MG63 (cell line): Measurements from ENCODE around the gene F2R. TPM values are rescaled to one million over a fixed set of nuclear protein-coding genes. Genes with fewer than 3 reads are reported as not detected.
"Not testable (repeated sequence)": the region's sequence is repeated elsewhere in the genome, so short reads cannot be mapped to it uniquely, and the experiment has no call there.

ENCODE experiments used
- DNase-seq: peaks from one replicate; pipeline ENCODE4 v3.0.0-alpha.2; 2020
- H3K27me3 ChIP-seq: fragments of 250-450 bp; sonication (Bioruptor Pico); 2 replicates; pipeline ENCODE4 v1.5.1; 2020; ENCODE audit warnings: mild to moderate bottlenecking, moderate library complexity
- H3K36me3 ChIP-seq: fragments of 250-450 bp; sonication (Bioruptor Pico); 2 replicates; pipeline ENCODE4 v1.5.1; 2020; ENCODE audit warnings: mild to moderate bottlenecking, moderate library complexity
- H3K4me3 ChIP-seq: fragments of 250-450 bp; sonication (Bioruptor Pico); 2 replicates; pipeline ENCODE4 v1.5.1; 2020; ENCODE audit warnings: mild to moderate bottlenecking, moderate library complexity
- H3K9me3 ChIP-seq: fragments of 250-450 bp; sonication (Bioruptor Pico); 2 replicates; pipeline ENCODE4 v1.5.1; 2020; ENCODE audit warnings: mild to moderate bottlenecking, moderate library complexity
- total RNA-seq: library from RNA; depleted of rRNA; stranded (reverse); fragments of >200 nt; shearing (Covaris generic); gene quantifications from 2 replicates; pipeline ENCODE4 v1.2.3, GENCODE V29; 2014; ENCODE audit warnings: low replicate concordance; rRNA removed

F2R gene
- 12.5 and 13.4 TPM in 2 replicates for total RNA-seq

DNA sequence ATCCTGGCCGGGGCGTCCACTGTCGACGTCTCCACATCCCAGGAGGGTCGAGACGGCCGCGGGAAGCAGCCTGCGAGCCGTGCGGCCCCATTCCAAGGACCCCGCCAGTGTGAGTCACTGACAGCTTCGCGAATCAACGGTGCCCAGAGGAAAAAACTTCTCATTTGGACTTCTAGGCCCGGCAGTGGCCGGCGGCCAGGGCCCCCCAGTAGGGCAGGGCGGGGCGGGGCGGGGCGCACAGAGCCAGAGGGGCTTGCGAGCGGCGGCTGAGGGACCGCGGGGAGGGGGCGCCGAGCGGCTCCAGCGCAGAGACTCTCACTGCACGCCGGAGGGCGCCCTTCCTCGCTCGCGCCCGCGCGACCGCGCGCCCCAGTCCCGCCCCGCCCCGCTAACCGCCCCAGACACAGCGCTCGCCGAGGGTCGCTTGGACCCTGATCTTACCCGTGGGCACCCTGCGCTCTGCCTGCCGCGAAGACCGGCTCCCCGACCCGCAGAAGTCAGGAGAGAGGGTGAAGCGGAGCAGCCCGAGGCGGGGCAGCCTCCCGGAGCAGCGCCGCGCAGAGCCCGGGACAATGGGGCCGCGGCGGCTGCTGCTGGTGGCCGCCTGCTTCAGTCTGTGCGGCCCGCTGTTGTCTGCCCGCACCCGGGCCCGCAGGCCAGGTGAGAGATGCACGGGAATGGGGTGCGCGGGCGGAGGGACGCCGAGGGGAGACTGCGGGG is at the start of gene F2R:
F2R (plus strand) TSS at position 391 of the 720 bp plus-strand sequence; CDS start at position 573, 182 bp downstream.
- Histone ChIP-seq H3K36me3 (no peaks in the 10 kb centered on the region), H3K9me3 (no peaks in the 10 kb centered on the region), H3K27me3 (no peaks in the 10 kb centered on the region), H3K4me3 (peak within 1 kb of the TSS; percentile 81)
- DNase-seq: peak; percentile 65

DNA sequence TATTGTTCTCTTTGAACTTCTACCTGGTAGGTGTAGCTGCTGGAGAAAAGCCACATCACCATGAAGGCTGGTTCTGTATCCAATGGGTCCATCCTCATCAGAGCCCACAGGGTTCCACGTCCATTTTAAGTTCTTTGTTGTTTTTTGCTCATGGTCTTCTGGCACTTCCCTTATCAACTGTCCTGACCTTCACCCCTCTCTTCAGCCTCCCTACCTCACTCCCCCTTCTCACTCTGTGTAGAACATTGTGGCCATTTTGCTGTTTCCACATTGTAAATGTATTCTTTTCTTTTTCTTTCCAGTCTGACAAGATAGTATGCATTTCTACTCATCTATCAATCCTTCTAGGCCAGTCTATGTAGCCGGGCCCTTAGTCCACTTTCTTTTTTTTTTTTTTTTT is 48.4 kb upstream of the F2R start:
- Histone ChIP-seq H3K9me3 (no peaks in the 10 kb centered on the region), H3K4me3 (no peak overlapping the region), H3K27me3 (no peaks in the 10 kb centered on the region), H3K36me3 (no peaks in the 10 kb centered on the region)
- no peak for DNase-seq

DNA sequence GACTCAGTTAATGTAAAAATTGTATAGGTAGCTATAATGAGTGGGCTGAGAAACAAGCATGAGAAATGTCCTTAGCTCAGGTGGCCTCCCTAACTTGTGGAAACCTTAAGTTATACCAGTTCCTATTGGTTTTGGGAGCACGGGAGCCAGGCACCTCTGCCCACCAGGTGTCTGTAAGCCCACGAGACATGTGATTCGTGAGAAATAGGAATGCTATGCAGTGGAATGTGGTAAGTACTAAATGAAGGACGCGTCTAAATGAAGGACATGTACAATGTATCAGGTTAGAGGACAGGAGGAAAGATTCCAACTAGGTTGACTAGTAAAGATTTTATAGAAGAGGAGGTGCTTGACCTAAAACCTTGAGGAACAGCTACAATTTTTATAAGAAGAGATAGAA is 46.7 kb upstream of the F2R start:
- Histone ChIP-seq H3K27me3 (no peaks in the 10 kb centered on the region), H3K4me3 (no peak overlapping the region), H3K36me3 (no peaks in the 10 kb centered on the region), H3K9me3 (no peaks in the 10 kb centered on the region)
- DNase-seq: no peak

DNA sequence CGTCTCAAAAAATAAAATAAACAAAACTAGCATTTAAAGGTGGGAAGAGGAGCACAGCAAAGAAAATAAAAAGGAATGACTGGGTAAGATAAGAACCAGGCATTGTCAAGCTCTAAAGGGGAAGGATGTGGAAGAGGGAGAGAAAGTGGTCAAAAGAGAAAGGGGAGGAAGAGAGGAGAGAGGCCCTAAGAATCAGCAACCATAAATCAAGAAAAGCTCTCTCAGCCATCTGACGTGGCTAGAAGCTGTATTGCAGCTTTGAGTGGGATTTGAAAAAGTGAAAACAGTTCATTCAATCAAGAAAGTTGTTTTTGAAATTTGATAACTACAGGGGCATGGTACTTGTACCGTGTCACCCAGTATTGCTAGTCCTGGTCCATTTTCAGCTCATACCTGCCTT is 45.4 kb upstream of the F2R start:
- no peaks in the 10 kb centered on the region for H3K27me3 ChIP-seq
- H3K36me3 ChIP-seq: no peaks in the 10 kb centered on the region
- H3K4me3 ChIP-seq: no peak overlapping the region
- no peak for DNase-seq
- H3K9me3 ChIP-seq: no peaks in the 10 kb centered on the region

DNA sequence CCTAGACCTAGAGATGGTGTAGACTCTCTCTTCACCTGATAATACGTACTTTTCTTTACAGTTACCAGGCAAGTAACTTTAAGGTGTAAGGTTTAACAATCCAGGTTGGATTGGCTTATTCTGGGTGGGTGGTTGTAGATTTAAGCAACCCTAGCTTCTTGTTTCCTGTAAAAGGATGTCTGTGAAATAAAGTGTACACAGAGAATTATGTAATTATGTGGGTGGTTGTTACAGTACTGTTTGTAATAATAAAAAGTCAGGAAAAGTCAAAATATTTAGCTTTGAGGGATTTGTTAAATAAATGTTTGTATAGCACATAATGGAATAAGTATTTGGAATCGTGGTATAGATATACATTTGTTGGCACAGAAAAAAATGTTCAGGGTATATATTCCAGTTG is 43.7 kb upstream of the F2R start:
- Histone ChIP-seq H3K4me3 (no peak overlapping the region), H3K9me3 (no peaks in the 10 kb centered on the region), H3K36me3 (no peaks in the 10 kb centered on the region), H3K27me3 (no peaks in the 10 kb centered on the region)
- no peak for DNase-seq

DNA sequence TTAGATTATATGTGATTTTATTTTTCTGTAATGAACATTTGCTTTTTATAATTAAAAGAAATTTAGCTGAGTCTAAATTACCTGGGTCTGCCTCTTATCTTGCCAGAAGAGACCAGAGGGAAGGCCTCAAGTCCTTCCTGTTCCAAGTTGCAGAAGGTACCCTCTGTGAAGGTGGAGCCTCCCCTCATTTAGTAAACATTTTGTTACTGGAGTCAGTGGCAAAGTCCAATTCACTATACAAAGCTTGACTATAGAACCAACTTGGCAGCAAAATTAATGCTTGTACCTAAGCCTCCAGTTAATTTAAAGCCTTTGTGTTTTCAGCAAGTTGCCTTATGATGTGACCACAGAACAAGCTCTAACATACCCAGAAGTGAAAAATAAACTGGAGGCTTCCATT is 42.8 kb upstream of the F2R start:
- H3K27me3 ChIP-seq: no peaks in the 10 kb centered on the region
- no peak for DNase-seq
- H3K4me3 ChIP-seq: no peak overlapping the region
- H3K36me3 ChIP-seq: no peaks in the 10 kb centered on the region
- no peaks in the 10 kb centered on the region for H3K9me3 ChIP-seq

DNA sequence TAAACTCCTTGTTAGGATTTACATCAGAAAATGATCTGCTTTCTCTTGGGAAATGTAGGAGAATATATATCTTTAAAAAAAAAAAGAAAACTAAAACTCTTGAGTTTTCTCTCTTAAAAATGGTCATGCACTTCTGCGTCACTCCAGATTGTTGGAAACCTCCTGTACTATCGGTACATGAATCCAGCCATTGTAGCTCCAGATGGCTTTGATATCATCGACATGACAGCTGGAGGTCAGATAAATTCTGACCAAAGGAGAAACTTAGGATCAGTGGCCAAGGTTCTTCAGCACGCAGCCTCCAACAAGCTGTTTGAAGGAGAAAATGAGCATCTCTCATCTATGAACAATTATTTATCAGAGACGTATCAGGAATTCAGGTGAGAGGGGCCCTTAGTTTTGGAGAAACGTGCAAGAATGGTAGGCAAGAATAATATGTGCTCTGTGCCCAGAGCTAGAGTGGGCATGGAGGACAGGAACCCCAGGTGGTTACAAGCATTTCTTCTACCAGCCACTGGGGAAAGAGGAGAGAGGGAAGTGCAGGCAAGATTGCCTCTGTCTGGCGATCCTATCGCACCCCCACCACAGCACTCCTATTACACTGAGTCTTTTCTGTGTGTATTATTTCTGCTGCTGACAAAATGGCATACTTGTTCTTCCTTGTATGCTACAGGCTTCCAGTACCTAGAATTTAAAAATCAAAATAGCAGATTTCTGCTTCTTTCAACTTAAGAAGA is 41.4 kb upstream of the F2R start:
- Histone ChIP-seq H3K4me3 (no peak overlapping the region), H3K27me3 (no peaks in the 10 kb centered on the region), H3K36me3 (no peaks in the 10 kb centered on the region), H3K9me3 (no peaks in the 10 kb centered on the region)
- DNase-seq: no peak

DNA sequence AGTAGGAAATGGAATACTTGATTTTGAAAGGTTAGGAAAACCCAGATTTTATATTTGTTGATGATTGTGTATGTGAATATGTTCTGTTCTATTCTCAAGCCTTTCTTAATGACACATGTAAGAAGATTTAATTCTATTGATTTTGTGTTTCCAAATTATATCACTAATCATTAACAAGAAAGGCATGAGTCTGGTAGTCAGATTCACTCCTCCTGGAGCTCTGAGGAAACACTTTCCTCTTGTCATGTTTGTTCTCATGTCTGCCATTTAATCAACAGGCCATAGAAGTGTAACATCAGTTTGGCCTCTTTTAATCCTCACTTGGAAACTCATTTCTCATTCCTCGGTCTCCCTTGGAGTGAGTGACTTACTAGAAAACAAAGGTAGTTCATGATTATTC is 40.6 kb upstream of the F2R start:
- no peak for DNase-seq
- H3K36me3 ChIP-seq: no peaks in the 10 kb centered on the region
- H3K27me3 ChIP-seq: no peaks in the 10 kb centered on the region
- H3K9me3 ChIP-seq: no peaks in the 10 kb centered on the region
- H3K4me3 ChIP-seq: no peak overlapping the region

DNA sequence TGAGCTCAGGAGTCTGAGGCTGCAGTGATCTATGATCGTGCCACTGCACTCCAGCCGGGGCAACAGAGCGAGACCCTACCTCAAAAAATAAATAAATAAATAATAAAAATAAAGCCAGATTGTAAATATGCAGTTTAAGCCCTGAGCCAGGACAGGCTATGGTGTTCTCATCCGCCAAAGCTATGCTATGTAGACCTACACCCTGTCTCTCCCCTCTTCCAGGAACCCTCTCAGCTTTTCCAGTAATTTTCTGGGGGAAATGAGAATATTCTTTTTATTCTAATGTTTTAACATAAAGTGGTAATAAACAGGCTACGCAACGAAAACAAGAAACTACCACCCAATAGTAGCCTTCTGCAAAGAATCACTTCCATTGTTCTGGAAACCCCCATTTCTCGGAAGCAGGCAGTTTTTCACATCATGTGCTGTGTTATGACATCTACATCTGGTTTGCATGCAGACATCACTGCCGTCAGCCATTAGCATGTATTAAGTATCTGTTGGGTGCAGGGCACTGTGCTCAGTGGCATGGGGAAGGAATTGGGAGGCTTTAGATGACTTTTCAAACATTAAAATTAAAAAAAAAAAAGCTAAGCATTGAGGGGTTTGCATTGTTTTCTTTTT is 38.0 kb upstream of the F2R start:
- DNase-seq: no peak
- Histone ChIP-seq H3K4me3 (no peak overlapping the region), H3K36me3 (no peaks in the 10 kb centered on the region), H3K9me3 (no peaks in the 10 kb centered on the region), H3K27me3 (no peaks in the 10 kb centered on the region)

DNA sequence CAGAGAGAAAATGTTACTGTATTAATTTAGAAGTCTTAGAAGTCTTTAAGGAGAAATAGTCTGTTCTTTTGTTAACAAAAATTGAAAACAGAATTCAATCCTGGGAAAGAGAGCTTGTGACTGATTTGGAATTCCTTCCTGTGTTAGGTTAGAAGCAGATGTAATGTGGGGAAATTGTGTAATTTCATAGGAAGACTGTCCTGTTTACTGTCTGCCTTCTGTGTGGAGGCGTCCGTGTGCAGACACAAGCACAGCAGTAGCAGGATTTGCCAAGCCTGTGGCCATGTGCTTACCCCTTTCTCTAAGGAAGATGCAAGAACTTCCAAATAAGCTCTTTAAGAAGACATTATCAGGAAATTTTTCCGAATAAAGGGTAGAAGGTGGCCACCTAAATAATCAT is 36.7 kb upstream of the F2R start:
- no peak for DNase-seq
- H3K36me3 ChIP-seq: no peaks in the 10 kb centered on the region
- H3K27me3 ChIP-seq: no peaks in the 10 kb centered on the region
- H3K9me3 ChIP-seq: no peaks in the 10 kb centered on the region
- H3K4me3 ChIP-seq: no peak overlapping the region

DNA sequence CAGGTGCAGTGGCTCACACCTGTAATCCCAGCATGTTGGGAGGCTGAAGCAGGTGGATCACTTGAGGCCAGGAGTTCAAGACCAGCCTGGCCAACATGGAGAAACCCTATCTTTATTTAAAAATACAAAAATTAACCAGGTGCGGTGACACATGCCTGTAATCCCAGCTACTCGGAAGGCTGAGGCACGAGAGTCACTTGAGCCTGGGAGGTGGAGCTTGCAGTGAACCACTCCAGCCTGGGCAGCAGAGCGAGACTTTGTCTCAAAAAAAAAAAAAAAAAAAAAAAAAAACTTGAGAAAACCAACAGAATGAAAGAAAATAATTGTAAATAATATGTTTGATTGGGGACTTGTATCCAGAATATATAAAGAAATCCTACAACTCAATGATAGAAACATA is 35.1 kb upstream of the F2R start:
- not testable (repeated sequence) for H3K27me3 ChIP-seq, H3K4me3 ChIP-seq, DNase-seq, H3K9me3 ChIP-seq, H3K36me3 ChIP-seq

DNA sequence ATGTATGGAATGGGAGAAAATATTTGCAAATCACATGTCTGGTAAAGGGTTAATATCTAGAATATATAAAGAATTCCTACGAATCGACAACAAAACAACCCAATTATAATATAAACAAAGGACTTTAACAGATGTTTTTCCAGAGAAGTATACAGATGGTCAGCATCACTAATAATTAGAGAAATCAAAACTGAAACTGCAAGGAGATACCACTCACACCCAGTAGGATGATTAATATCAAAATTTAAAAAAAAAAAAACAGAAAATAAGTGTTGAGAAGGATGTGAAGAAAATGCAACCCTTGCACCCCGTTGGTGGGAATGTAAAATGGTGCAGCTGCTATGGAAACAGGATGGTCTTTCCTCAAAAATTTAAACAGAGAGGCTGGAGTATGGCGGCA is 34.6 kb upstream of the F2R start:
- no peak for DNase-seq
- no peaks in the 10 kb centered on the region for H3K27me3 ChIP-seq
- H3K36me3 ChIP-seq: no peaks in the 10 kb centered on the region
- H3K9me3 ChIP-seq: no peaks in the 10 kb centered on the region
- no peak overlapping the region for H3K4me3 ChIP-seq

DNA sequence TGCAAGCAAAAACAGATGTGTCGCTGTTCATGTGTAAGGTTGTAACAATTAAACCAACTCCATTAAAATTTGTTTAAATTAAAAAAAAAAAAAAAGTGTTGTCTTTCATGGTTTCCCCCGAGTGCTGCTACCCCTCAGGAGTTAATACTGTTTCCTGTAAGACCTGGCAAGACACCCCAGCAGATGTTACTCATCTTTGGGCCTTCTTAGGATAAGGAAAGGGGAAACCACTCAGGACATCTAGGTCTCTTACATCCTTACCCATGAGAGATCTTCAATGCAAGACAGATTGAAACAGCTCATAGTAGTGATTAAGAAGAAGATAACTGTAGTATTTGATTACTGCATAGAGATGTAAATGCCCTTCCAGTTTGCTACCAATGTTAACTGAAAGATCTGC is 33.5 kb upstream of the F2R start:
- Histone ChIP-seq H3K36me3 (no peaks in the 10 kb centered on the region), H3K4me3 (no peak overlapping the region), H3K27me3 (no peaks in the 10 kb centered on the region), H3K9me3 (no peaks in the 10 kb centered on the region)
- no peak for DNase-seq

DNA sequence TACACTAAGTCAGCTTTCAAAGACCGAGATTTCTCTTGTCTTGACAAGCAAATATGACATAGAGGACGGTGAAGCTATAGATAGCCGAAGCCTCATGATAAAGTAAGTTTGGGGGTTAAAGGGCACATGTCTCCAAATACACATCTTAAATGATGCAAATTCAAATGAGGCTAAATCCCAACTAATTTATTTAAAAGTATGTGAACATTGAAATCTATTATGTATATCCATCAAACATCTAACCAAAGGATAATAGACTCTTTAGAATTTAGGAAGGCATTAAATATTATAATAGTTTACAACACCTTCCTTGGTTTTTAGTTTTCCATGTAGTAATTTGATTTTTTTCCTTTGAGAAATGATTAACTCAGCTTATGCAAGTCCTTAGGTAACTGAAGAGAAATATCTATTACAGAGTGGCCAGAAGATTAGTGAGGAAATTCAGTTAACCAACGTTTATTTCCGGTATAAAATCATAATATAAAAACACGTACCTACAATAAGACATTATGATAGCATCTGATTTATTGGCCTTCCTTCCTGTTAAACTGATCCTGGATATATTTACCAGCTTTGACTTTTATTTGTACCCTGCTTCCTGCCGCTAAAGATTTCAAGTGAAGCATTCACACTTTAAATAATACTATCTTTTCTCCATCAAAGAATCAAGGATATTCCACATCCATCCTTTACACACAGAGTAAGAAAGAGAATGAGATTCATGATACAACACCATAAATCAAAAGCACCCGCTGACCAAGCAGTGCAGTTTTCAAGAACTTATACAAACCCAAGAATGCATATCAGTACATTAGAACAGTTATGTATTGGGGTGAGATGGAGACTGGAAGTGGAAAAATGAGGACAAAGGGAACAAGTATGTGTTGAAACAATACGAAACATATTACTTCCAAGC is 31.9 kb upstream of the F2R start:
- no peaks in the 10 kb centered on the region for H3K36me3 ChIP-seq
- DNase-seq: no peak
- H3K9me3 ChIP-seq: no peaks in the 10 kb centered on the region
- H3K4me3 ChIP-seq: no peak overlapping the region
- no peaks in the 10 kb centered on the region for H3K27me3 ChIP-seq

DNA sequence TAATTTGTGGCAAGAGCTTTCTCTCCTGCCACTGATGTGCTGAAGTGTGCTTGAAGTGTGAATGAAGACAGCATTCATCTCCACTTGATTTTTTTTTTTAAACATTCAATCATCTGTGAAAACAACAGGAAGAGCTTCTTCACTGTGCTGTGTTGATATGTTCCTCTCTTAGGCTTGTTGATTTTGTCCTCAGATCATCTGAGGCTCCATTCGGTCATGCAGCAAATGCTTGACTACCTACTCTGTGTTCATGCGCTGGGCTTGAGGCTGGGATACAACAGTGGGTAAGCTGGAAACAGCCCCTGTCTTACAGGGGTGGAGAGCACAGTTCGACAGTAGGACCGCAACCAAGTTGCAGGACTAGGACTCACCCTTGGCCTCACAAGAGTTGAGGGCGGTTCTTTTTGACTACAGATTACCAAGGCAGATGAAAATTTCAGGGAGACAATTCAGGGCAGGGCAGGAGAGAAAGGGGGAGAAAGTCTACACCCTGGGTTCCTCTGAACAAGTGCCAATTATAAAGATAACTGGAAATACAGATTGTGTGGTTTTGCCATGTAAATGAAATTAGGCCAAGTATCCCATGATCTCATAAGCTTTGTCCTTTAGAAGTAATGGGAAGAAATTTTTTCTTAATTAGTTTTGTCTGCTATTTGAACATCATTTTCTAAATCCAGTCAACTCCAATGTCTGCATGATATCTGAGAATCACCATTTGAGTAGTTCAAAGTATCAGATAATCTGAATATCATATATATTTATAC is 31.0 kb upstream of the F2R start:
- Histone ChIP-seq H3K27me3 (no peaks in the 10 kb centered on the region), H3K4me3 (no peak overlapping the region), H3K36me3 (no peaks in the 10 kb centered on the region), H3K9me3 (no peaks in the 10 kb centered on the region)
- DNase-seq: no peak

DNA sequence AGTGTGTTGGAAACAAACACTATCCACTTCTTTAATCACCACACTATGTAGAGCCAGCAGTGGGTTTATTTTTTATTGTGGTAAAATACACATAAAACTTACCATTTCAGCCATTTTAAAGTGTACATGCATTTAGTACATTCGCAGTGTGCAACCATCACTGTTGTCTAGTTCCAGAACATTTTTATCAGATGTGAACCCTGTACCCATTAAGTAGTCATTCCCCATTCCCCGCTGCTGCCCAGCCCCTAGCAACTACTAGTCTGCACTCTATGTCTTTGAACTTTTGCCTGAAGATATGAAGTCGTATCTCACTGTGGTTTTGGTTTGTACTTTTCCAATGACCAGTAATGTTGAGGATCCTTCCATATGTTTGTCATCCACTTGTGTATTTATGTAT is 30.2 kb upstream of the F2R start:
- no peaks in the 10 kb centered on the region for H3K9me3 ChIP-seq
- no peak overlapping the region for H3K4me3 ChIP-seq
- no peaks in the 10 kb centered on the region for H3K27me3 ChIP-seq
- H3K36me3 ChIP-seq: no peaks in the 10 kb centered on the region
- no peak for DNase-seq
